Measurements from ENCODE around the gene MAFB. TPM values are rescaled to one million over a fixed set of nuclear protein-coding genes. Genes with fewer than 3 reads are reported as not detected.

The MAFB gene
- total RNA-seq, 1 donor from 2014 or later, result 6.1 TPM

GRCh38 chr20:40677343-40677924, 11.6 kb downstream of the MAFB start:
- Mint-ChIP-seq H3K4me3 (ENCODE audit: low read depth) (no peak overlapping the region), H3K36me3 (ENCODE audit: insufficient read depth) (no peaks in the 10 kb centered on the region), H3K9me3 (ENCODE audit: low read depth) (no peaks in the 10 kb centered on the region), H3K27ac (no peak overlapping the region), H3K27me3 (peaks cover 57% of the 10 kb centered on the region), H3K4me1 (ENCODE audit: low read depth) (peaks cover 28% of the 10 kb centered on the region)
- no peak for DNase-seq (ENCODE audit: low spot score, unreplicated experiment)
- no peak for TF ChIP-seq CTCF (IDR thresholded peaks at IDR 0.05; ENCODE audit: unreplicated experiment)

GRCh38 chr20:40676491-40677269, 12.4 kb downstream of the MAFB start:
- peak overlapping the region; percentile 1 for H3K4me3 Mint-ChIP-seq (ENCODE audit: low read depth)
- H3K27me3 Mint-ChIP-seq, result peaks cover 49% of the 10 kb centered on the region
- DNase-seq (ENCODE audit: low spot score, unreplicated experiment), result no peak
- no peaks in the 10 kb centered on the region for H3K9me3 Mint-ChIP-seq (ENCODE audit: low read depth)
- peaks cover 28% of the 10 kb centered on the region for H3K4me1 Mint-ChIP-seq (ENCODE audit: low read depth)
- no peak overlapping the region for H3K27ac Mint-ChIP-seq
- H3K36me3 Mint-ChIP-seq (ENCODE audit: insufficient read depth), result no peaks in the 10 kb centered on the region
- no peak for TF ChIP-seq CTCF (IDR thresholded peaks at IDR 0.05; ENCODE audit: unreplicated experiment)

GRCh38 chr20:40675599-40676221, 13.3 kb downstream of the MAFB start:
- H3K36me3 Mint-ChIP-seq (ENCODE audit: insufficient read depth), result no peaks in the 10 kb centered on the region
- no peaks in the 10 kb centered on the region for H3K9me3 Mint-ChIP-seq (ENCODE audit: low read depth)
- peaks cover 39% of the 10 kb centered on the region for H3K27me3 Mint-ChIP-seq
- no peak for TF ChIP-seq CTCF (IDR thresholded peaks at IDR 0.05; ENCODE audit: unreplicated experiment)
- H3K4me1 Mint-ChIP-seq (ENCODE audit: low read depth), result peaks cover 28% of the 10 kb centered on the region
- H3K4me3 Mint-ChIP-seq (ENCODE audit: low read depth), result no peak overlapping the region
- DNase-seq (ENCODE audit: low spot score, unreplicated experiment), result no peak
- H3K27ac Mint-ChIP-seq, result no peak overlapping the region

- no peak for DNase-seq (ENCODE audit: low spot score, unreplicated experiment)
- Mint-ChIP-seq H3K9me3 (ENCODE audit: low read depth) (no peaks in the 10 kb centered on the region), H3K36me3 (ENCODE audit: insufficient read depth) (no peaks in the 10 kb centered on the region), H3K4me1 (ENCODE audit: low read depth) (peaks cover 28% of the 10 kb centered on the region), H3K4me3 (ENCODE audit: low read depth) (no peak overlapping the region), H3K27ac (peak overlapping the region; percentile 13), H3K27me3 (peaks cover 23% of the 10 kb centered on the region)
- TF ChIP-seq CTCF (IDR thresholded peaks at IDR 0.05; ENCODE audit: unreplicated experiment), result no peak
These were observed 15.6 kb downstream of the MAFB start for GRCh38 chr20:40673442-40673841.

GRCh38 chr20:40672095-40672494, 16.9 kb downstream of the MAFB start:
- Mint-ChIP-seq H3K27me3 (peaks cover 11% of the 10 kb centered on the region), H3K9me3 (ENCODE audit: low read depth) (no peaks in the 10 kb centered on the region), H3K36me3 (ENCODE audit: insufficient read depth) (no peaks in the 10 kb centered on the region), H3K27ac (no peak overlapping the region), H3K4me3 (ENCODE audit: low read depth) (no peak overlapping the region), H3K4me1 (ENCODE audit: low read depth) (peaks cover 26% of the 10 kb centered on the region)
- DNase-seq (ENCODE audit: low spot score, unreplicated experiment), result no peak
- no peak for TF ChIP-seq CTCF (IDR thresholded peaks at IDR 0.05; ENCODE audit: unreplicated experiment)

Data from progenitor cell of endocrine pancreas (in vitro differentiated cells).